Activated naive CD4-positive, alpha-beta T cell treated with anti-CD3 and anti-CD28 coated beads for 36 hours (primary cell): ENCODE results near the gene RNPS1. TPM values are rescaled to one million over a fixed set of nuclear protein-coding genes. Genes with fewer than 3 reads are reported as not detected.
"Not testable (repeated sequence)": the region's sequence is repeated elsewhere in the genome, so short reads cannot be mapped to it uniquely, and the experiment has no call there.

ENCODE experiments used
- CTCF ChIA-PET: fragments of 350-600 bp; sonication (Branson Sonifier 250); formaldehyde crosslinking; loops from one replicate; lab custom pipeline; 2021; ENCODE audit warnings: antibody characterized with exemption; lab: Charles Lee
- DNase-seq: peaks from one replicate; pipeline ENCODE4 v3.0.0-alpha.2; 2020
- H3K27ac Mint-ChIP-seq: one replicate; pipeline ENCODE4 v1.8.0; 2021; ENCODE audit warnings: mild to moderate bottlenecking, mixed read lengths
- H3K27me3 Mint-ChIP-seq: one replicate; pipeline ENCODE4 v1.8.0; 2021; ENCODE audit warnings: low read depth, mixed read lengths
- H3K36me3 Mint-ChIP-seq: one replicate; pipeline ENCODE4 v1.8.0; 2021; ENCODE audit warnings: low read depth, mixed read lengths
- H3K4me1 Mint-ChIP-seq: one replicate; pipeline ENCODE4 v1.8.0; 2021; ENCODE audit warnings: low read depth, mixed read lengths
- H3K4me3 Mint-ChIP-seq: one replicate; pipeline ENCODE4 v1.8.0; 2021; ENCODE audit warnings: mild to moderate bottlenecking, moderate library complexity, mixed read lengths
- H3K9me3 Mint-ChIP-seq: one replicate; pipeline ENCODE4 v1.8.0; 2021; ENCODE audit warnings: mixed read lengths
- intact Hi-C: fragments of 100-400 bp; cut with micrococcal nuclease; formaldehyde crosslinking; loops from one replicate; pipeline ENCODE4 v1.15.1; 2023
- total RNA-seq, 2 experiments: library from RNA; stranded (reverse); gene quantifications; one replicate each; pipeline ENCODE4 v1.2.3, GENCODE V29; 2021

RNPS1 gene
- total RNA-seq, 2 experiments from 2014 or later = 306 to 311 TPM

DNA sequence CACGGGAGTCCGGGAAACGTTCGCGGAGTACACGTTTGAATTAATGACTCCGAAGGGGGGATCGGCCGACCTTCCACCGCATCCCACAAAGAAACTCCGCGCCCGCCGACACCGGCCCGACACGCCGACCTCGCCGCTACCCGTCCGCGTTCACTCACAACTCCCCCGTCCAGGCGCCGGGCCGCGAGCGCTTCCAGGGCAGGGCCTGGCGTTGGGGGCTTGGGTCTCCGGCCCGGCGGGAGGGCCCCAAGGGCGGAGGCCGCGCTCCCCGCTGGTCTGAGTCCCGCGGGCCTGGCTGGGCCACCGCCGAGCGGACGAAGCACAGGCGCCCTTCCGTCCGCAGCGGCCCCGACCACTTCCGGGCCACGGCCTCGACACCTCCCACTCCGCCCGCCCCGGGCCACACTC lies 417 bp downstream of the RNPS1 start:
- intact Hi-C loops = not testable (repeated sequence)
- H3K36me3 Mint-ChIP-seq = peaks cover 33% of the 10 kb centered on the region
- peak overlapping the region; percentile 94 for H3K4me3 Mint-ChIP-seq

GRCh38 chr16:2266887-2267286 lies 1.0 kb downstream of the RNPS1 start:
- Mint-ChIP-seq H3K4me1 (peaks cover 38% of the 10 kb centered on the region), H3K27ac (peak overlapping the region; percentile 86), H3K36me3 (peaks cover 39% of the 10 kb centered on the region), H3K4me3 (peak overlapping the region; percentile 94)
- H3K27me3 Mint-ChIP-seq, CTCF ChIA-PET, intact Hi-C loops, H3K9me3 Mint-ChIP-seq: not testable (repeated sequence)
- peak; percentile 20 for DNase-seq

More for the DNA sequence above, 417 bp downstream of the RNPS1 start:
- Mint-ChIP-seq H3K27ac (peak overlapping the region; percentile 97), H3K4me1 (peaks cover 38% of the 10 kb centered on the region)
- DNase-seq, H3K27me3 Mint-ChIP-seq, H3K9me3 Mint-ChIP-seq, CTCF ChIA-PET: not testable (repeated sequence)

- intact Hi-C loops, H3K27me3 Mint-ChIP-seq, H3K9me3 Mint-ChIP-seq, H3K27ac Mint-ChIP-seq, DNase-seq, H3K4me3 Mint-ChIP-seq: not testable (repeated sequence)
- Mint-ChIP-seq H3K4me1 (peaks cover 28% of the 10 kb centered on the region), H3K36me3 (peaks cover 61% of the 10 kb centered on the region)
- CTCF ChIA-PET = interaction anchor here (1.9 kb wide), 1 partner anchor 11 kb away, joined by 7 read pairs; the partner anchor contains the start of gene ECI1
Measured at GRCh38 chr16:2263026-2263425, 4.9 kb downstream of the RNPS1 start.

DNA sequence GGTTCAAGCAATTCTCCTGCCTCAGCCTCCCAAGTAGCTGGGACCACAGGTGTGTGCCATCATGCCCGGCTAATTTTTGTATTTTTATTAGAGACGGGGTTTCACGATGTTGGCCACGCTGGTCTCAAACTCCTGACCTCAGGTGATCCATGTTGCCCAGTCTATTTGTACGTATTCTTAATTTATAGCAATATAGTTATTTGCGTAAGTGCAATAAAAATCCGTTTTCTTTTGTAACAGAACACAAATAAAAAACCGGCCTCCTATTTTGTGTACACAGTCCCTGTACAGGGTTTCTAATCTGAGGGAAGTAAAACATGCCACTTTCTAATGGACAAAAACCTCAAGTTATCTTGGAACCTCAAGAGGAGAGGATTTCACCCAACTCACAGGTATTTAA lies 7.7 kb downstream of the RNPS1 start:
- Mint-ChIP-seq H3K27me3 (no peaks in the 10 kb centered on the region), H3K4me1 (peaks cover 14% of the 10 kb centered on the region), H3K36me3 (peaks cover 70% of the 10 kb centered on the region), H3K9me3 (no peaks in the 10 kb centered on the region), H3K4me3 (no peak overlapping the region), H3K27ac (no peak overlapping the region)
- intact Hi-C loops = no loop called here
- no peak for DNase-seq
- CTCF ChIA-PET = interaction anchor here (0.6 to 1.7 kb wide), 3 partner anchors 8 to 614 kb away, joined by 3 to 4 read pairs (median 3); no protein-coding TSS in a partner anchor

GRCh38 chr16:2258530-2258929 lies 9.4 kb downstream of the RNPS1 start:
- H3K9me3 Mint-ChIP-seq, H3K4me1 Mint-ChIP-seq, DNase-seq, intact Hi-C loops, H3K4me3 Mint-ChIP-seq, H3K27me3 Mint-ChIP-seq: not testable (repeated sequence)
- Mint-ChIP-seq H3K27ac (peak overlapping the region; percentile 36), H3K36me3 (peaks cover 67% of the 10 kb centered on the region)
- CTCF ChIA-PET = interaction anchor here (1.7 kb wide), 1 partner anchor 10 kb away, joined by 3 read pairs; no protein-coding TSS in a partner anchor

DNA sequence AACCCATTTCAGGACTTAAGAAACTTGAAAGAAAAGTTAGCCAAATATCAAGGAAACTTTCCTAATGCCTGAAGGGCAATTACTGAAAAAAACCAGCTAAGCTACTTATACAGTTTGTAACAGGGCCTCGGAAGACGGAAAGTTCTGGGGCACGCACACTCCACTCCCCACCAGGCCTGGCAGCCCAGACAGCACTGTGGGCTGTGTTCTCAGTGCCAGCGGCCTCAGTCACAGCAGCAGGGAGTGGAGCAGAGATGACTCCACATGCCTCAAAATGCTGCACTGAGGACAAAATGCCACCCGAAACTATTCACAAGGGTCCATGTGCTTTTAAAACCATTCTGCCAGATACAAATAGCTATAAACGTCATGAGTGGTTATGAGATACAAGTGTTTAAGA lies 10.2 kb downstream of the RNPS1 start:
- H3K27ac Mint-ChIP-seq = peak overlapping the region; percentile 41
- CTCF ChIA-PET = interaction anchor here (1.4 kb wide), 1 partner anchor 63 kb away, joined by 8 read pairs; no protein-coding TSS in a partner anchor

GRCh38 chr16:2256531-2257140 lies 11.3 kb downstream of the RNPS1 start:
- CTCF ChIA-PET = interaction anchor here (1.4 kb wide), 1 partner anchor 62 kb away, joined by 8 read pairs; no protein-coding TSS in a partner anchor
- Mint-ChIP-seq H3K27ac (peak overlapping the region; percentile 46), H3K4me1 (peaks cover 11% of the 10 kb centered on the region), H3K9me3 (no peaks in the 10 kb centered on the region), H3K27me3 (no peaks in the 10 kb centered on the region), H3K4me3 (no peak overlapping the region), H3K36me3 (peaks cover 58% of the 10 kb centered on the region)
- no peak for DNase-seq
- intact Hi-C loops = no loop called here

More for the DNA sequence above, 10.2 kb downstream of the RNPS1 start:
- Mint-ChIP-seq H3K36me3 (peaks cover 66% of the 10 kb centered on the region), H3K9me3 (no peaks in the 10 kb centered on the region), H3K4me3 (no peak overlapping the region), H3K27me3 (no peaks in the 10 kb centered on the region), H3K4me1 (peaks cover 7% of the 10 kb centered on the region)
- intact Hi-C loops = no loop called here
- no peak for DNase-seq

- no peak for DNase-seq
- H3K36me3 Mint-ChIP-seq = peaks cover 44% of the 10 kb centered on the region
- H3K27ac Mint-ChIP-seq = peak overlapping the region; percentile 78
- H3K9me3 Mint-ChIP-seq = no peaks in the 10 kb centered on the region
- CTCF ChIA-PET = interaction anchor here (0.7 to 1.2 kb wide), 2 partner anchors 14 to 721 kb away, joined by 3 read pairs; no protein-coding TSS in a partner anchor
- no peaks in the 10 kb centered on the region for H3K27me3 Mint-ChIP-seq
- peaks cover 13% of the 10 kb centered on the region for H3K4me1 Mint-ChIP-seq
- H3K4me3 Mint-ChIP-seq = no peak overlapping the region
- intact Hi-C loops = loop anchor here (5.0 kb wide), 1 partner anchor 234 kb away; no protein-coding TSS in a partner anchor
Measured at GRCh38 chr16:2253293-2253692, 14.6 kb downstream of the RNPS1 start.

DNA sequence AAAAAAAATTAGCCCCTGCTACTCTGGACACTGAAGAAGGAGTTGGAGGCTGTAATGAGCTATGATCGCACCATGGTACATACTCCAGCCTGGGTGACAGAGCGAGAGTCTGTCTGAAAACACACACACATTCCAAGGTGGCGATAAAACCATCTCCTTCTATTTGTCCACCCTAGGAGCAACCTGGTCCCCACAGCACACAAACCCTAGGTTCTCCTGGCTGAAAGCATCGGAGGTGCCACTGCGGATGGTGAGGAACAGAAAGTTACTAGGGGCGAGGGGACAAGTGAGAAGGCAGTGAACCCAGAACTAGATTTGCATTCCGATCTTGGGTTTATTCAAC lies 15.1 kb downstream of the RNPS1 start:
- no peak overlapping the region for H3K4me3 Mint-ChIP-seq
- H3K36me3 Mint-ChIP-seq = peaks cover 39% of the 10 kb centered on the region
- H3K4me1 Mint-ChIP-seq = peaks cover 13% of the 10 kb centered on the region

GRCh38 chr16:2251296-2252111 lies 16.4 kb downstream of the RNPS1 start, which contains the start of gene ECI1:
ECI1 (minus strand) TSS chr16:2251587; CDS start chr16:2251566, 21 bp downstream.
- Mint-ChIP-seq H3K36me3 (peaks cover 30% of the 10 kb centered on the region), H3K27ac (peak within 1 kb of the TSS; percentile 87), H3K4me1 (peaks cover 12% of the 10 kb centered on the region), H3K27me3 (no peaks in the 10 kb centered on the region), H3K4me3 (peak within 1 kb of the TSS; percentile 87), H3K9me3 (no peaks in the 10 kb centered on the region)
- intact Hi-C loops = loop anchor here (1.0 to 5.0 kb wide), 8 partner anchors 17 to 236 kb away; partner anchors contain the start of genes E4F1, MLST8, PGP and RNPS1
- DNase-seq = peak; percentile 89
- CTCF ChIA-PET = interaction anchor here (0.7 to 2.8 kb wide), 6 partner anchors 9 to 250 kb away, joined by 3 to 9 read pairs (median 4); no protein-coding TSS in a partner anchor

More for the DNA sequence above, 15.1 kb downstream of the RNPS1 start:
- intact Hi-C loops = loop anchor here (5.0 kb wide), 1 partner anchor 235 kb away; no protein-coding TSS in a partner anchor
- no peaks in the 10 kb centered on the region for H3K9me3 Mint-ChIP-seq
- peak overlapping the region; percentile 78 for H3K27ac Mint-ChIP-seq
- CTCF ChIA-PET = interaction anchor here (0.7 to 2.0 kb wide), 4 partner anchors 10 to 720 kb away, joined by 3 to 7 read pairs (median 3); no protein-coding TSS in a partner anchor
- H3K27me3 Mint-ChIP-seq = no peaks in the 10 kb centered on the region
- no peak for DNase-seq

DNA sequence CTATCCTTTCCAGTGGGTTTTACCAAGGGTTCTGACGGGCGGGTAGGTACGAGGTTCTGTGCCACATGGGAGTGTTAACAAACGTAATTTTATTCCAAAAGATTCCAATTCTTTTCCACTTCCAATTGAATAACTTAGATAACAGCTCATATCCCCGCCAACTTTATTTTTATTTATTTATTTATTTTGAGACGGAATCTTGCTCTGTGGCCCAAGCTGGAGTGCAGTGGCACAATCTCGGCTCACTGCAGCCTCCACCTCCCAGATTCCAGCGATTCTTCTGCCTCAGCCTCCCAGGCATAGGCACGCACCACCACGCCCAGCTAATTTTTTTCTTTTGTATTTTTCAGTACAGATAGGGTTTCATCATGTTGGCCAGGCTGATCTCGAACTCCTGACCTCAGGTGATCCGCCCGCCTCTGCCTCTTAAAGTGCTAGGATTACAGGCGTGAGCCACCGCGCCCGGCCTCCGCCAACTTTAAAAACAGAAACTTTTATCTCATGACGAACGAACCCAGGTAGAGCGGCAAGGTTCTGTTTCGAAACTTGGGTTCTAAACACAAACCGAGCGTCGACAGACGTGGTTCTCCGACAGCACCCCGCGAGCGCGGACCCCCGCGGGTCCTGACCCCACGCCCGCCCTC lies 17.2 kb downstream of the RNPS1 start:
- H3K27me3 Mint-ChIP-seq = no peaks in the 10 kb centered on the region
- peaks cover 11% of the 10 kb centered on the region for H3K4me1 Mint-ChIP-seq
- peak; percentile 50 for DNase-seq
- H3K4me3 Mint-ChIP-seq = peak overlapping the region; percentile 87
- no peaks in the 10 kb centered on the region for H3K9me3 Mint-ChIP-seq
- CTCF ChIA-PET = interaction anchor here (0.5 to 2.8 kb wide), 4 partner anchors 9 to 111 kb away, joined by 5 to 9 read pairs (median 6); no protein-coding TSS in a partner anchor
- peaks cover 22% of the 10 kb centered on the region for H3K36me3 Mint-ChIP-seq
- peak overlapping the region; percentile 87 for H3K27ac Mint-ChIP-seq
- intact Hi-C loops = loop anchor here (1.0 to 5.0 kb wide), 8 partner anchors 18 to 237 kb away; partner anchors contain the start of genes E4F1, MLST8, PGP and RNPS1
